IMR-90 (cell line): ENCODE data around the gene KIF6. TPM values are rescaled to one million over a fixed set of nuclear protein-coding genes. Genes with fewer than 3 reads are reported as not detected.

Source experiments
- ATAC-seq: fragments of 200-7000 bp; cut with Tn5 transposase; 2 replicates; pipeline ENCODE4 v1.9.1; 2020; ENCODE audit warnings: low read depth, mild to moderate bottlenecking, moderate library complexity
- BruUV-seq: library from RNA; stranded (reverse); fragments of 400-500 nt; replicated peaks from 2 replicates; lab custom pipeline; 2021; lab: Mats Ljungman, UMichigan
- CTCF ChIA-PET: fragments of 300-600 bp; formaldehyde crosslinking; extraction: SDS; loops from one replicate; lab custom pipeline; 2021; ENCODE audit warnings: antibody characterized with exemption; lab: Yijun Ruan, JAX
- POLR2A ChIA-PET: fragments of 300-600 bp; sonication (Branson Sonifier 250); formaldehyde crosslinking; loops from one replicate; lab custom pipeline; 2022; ENCODE audit warnings: antibody characterized with exemption; ENCODE audit not compliant: unreplicated experiment; lab: Charles Lee
- DNase-seq: peaks from one replicate; pipeline ENCODE4 v3.0.0; 2013
- H2AFZ ChIP-seq: replicated peaks from 2 replicates; pipeline ENCODE3; 2013; ENCODE audit warnings: low read length, mild to moderate bottlenecking; ENCODE audit not compliant: poor library complexity
- H2AK5ac ChIP-seq: 2 replicates; pipeline ENCODE4 v1.6.1; 2013; ENCODE audit warnings: low read depth, low read length, inconsistent platforms
- H2AK9ac ChIP-seq: replicated peaks from 2 replicates; pipeline ENCODE3; 2013; ENCODE audit warnings: mild to moderate bottlenecking, low read depth, low read length, moderate library complexity; ENCODE audit not compliant: poor library complexity
- H2BK120ac ChIP-seq: 2 replicates; pipeline ENCODE4 v1.6.1; 2013; ENCODE audit warnings: low read depth, low read length, inconsistent platforms
- H2BK15ac ChIP-seq: 3 replicates; pipeline ENCODE4 v1.6.1; 2013; ENCODE audit warnings: low read depth, low read length, inconsistent platforms
- H2BK20ac ChIP-seq: 2 replicates; pipeline ENCODE4 v1.6.1; 2013; ENCODE audit warnings: low read depth, mild to moderate bottlenecking, inconsistent platforms, low read length, moderate library complexity
- H2BK5ac ChIP-seq: 2 replicates; pipeline ENCODE4 v1.6.1; 2013; ENCODE audit warnings: mild to moderate bottlenecking, low read depth, low read length, inconsistent platforms; ENCODE audit not compliant: poor library complexity, severe bottlenecking
- H3K14ac ChIP-seq: replicated peaks from 2 replicates; pipeline ENCODE4 v1.6.1; 2013; ENCODE audit warnings: low read depth, low read length, inconsistent platforms
- H3K18ac ChIP-seq: 2 replicates; pipeline ENCODE4 v1.6.1; 2013; ENCODE audit warnings: low read depth, low read length, control low read depth
- H3K23ac ChIP-seq: 2 replicates; pipeline ENCODE4 v1.6.1; 2013; ENCODE audit warnings: low read depth, low read length, inconsistent platforms
- H3K27ac ChIP-seq: 2 replicates; pipeline ENCODE4 v1.5.1; 2013; ENCODE audit warnings: mild to moderate bottlenecking, control low read depth, low read length; ENCODE audit not compliant: insufficient read depth
- H3K27me3 ChIP-seq: 2 replicates; pipeline ENCODE4 v1.6.1; 2013; ENCODE audit warnings: low read length; ENCODE audit not compliant: control insufficient read depth, insufficient read depth
- H3K36me3 ChIP-seq: 2 replicates; pipeline ENCODE4 v1.6.1; 2013; ENCODE audit warnings: low read length, mixed read lengths; ENCODE audit not compliant: control insufficient read depth, insufficient read depth
- H3K4ac ChIP-seq: 2 replicates; pipeline ENCODE4 v1.6.1; 2013; ENCODE audit warnings: low read depth, low read length, inconsistent platforms
- H3K4me1 ChIP-seq: 2 replicates; pipeline ENCODE4 v1.6.1; 2013; ENCODE audit warnings: low read length, mixed read lengths; ENCODE audit not compliant: control insufficient read depth, insufficient read depth
- H3K4me2 ChIP-seq: 2 replicates; pipeline ENCODE4 v1.6.1; 2013; ENCODE audit warnings: low read depth, mild to moderate bottlenecking, control low read depth, low read length, moderate library complexity
- H3K4me3 ChIP-seq: 2 replicates; pipeline ENCODE4 v1.5.1; 2013; ENCODE audit warnings: low read depth, mild to moderate bottlenecking, control low read depth, low read length, moderate library complexity; ENCODE audit not compliant: insufficient read depth
- H3K56ac ChIP-seq: 2 replicates; pipeline ENCODE4 v1.6.1; 2013; ENCODE audit warnings: low read length, inconsistent platforms; ENCODE audit not compliant: insufficient read depth; ENCODE audit errors: extremely low read depth
- H3K79me1 ChIP-seq, 2 experiments: 2 replicates each; pipeline ENCODE4 v1.6.1; 2013; ENCODE audit warnings: low read length in 2 of 2, inconsistent platforms in 1 of 2, low read depth in 1 of 2
- H3K9ac ChIP-seq: 2 replicates; pipeline ENCODE4 v1.6.1; 2013; ENCODE audit warnings: low read depth, low read length, control low read depth
- H3K9me1 ChIP-seq: 2 replicates; pipeline ENCODE4 v1.6.1; 2013; ENCODE audit warnings: low read length, inconsistent platforms; ENCODE audit not compliant: insufficient read depth
- H3K9me3 ChIP-seq: 2 replicates; pipeline ENCODE4 v1.6.1; 2013; ENCODE audit warnings: low read length; ENCODE audit not compliant: control insufficient read depth, insufficient read depth
- H4K20me1 ChIP-seq: 2 replicates; pipeline ENCODE4 v1.6.1; 2013; ENCODE audit warnings: low read length, inconsistent platforms; ENCODE audit not compliant: insufficient read depth
- H4K5ac ChIP-seq: 2 replicates; pipeline ENCODE4 v1.6.1; 2013; ENCODE audit warnings: mild to moderate bottlenecking, low read depth, low read length, control low read depth
- H4K8ac ChIP-seq, 2 experiments: 2 replicates each; pipeline ENCODE4 v1.6.1; 2013; ENCODE audit warnings: low read depth in 2 of 2, low read length in 2 of 2, control low read depth in 1 of 2, inconsistent platforms in 1 of 2
- H4K91ac ChIP-seq: 2 replicates; pipeline ENCODE4 v1.6.1; 2013; ENCODE audit warnings: low read depth, low read length, inconsistent platforms; ENCODE audit not compliant: insufficient read depth
- BHLHE40 ChIP-seq: fragments of 150-350 bp; IDR thresholded peaks from 2 replicates; pipeline ENCODE4 v1.6.1; 2016; ENCODE audit warnings: mild to moderate bottlenecking, low read depth, low read length
- CTCF ChIP-seq: conservative IDR thresholded peaks from 2 replicates; pipeline ENCODE4 v1.5.1; 2012; ENCODE audit warnings: mild to moderate bottlenecking, low read depth, low read length, improper control_type of control experiment
- MAFK ChIP-seq: IDR thresholded peaks from 2 replicates; pipeline ENCODE4 v1.6.1; 2012; ENCODE audit warnings: low read depth, low read length, improper control_type of control experiment
- MAZ ChIP-seq: IDR thresholded peaks from 2 replicates; pipeline ENCODE4 v1.6.1; 2012; ENCODE audit warnings: low read depth, mild to moderate bottlenecking, low read length, improper control_type of control experiment, moderate library complexity, borderline replicate concordance
- MXI1 ChIP-seq: IDR thresholded peaks from 2 replicates; pipeline ENCODE4 v1.6.1; 2012; ENCODE audit warnings: low read depth, mild to moderate bottlenecking, low read length, moderate library complexity, borderline replicate concordance
- RCOR1 ChIP-seq: IDR thresholded peaks from 2 replicates; pipeline ENCODE4 v1.6.1; 2012; ENCODE audit warnings: mild to moderate bottlenecking, low read length, improper control_type of control experiment; ENCODE audit not compliant: insufficient replicate concordance
- WGBS, 2 experiments: methylation state at CpG; one replicate each; pipeline versions ENCODE4 v1.1.5 to v1.1.7; 2013; ENCODE audit warnings: missing lambda C conversion rate in 2 of 2; ENCODE audit not compliant: insufficient read length in 1 of 2; ENCODE audit errors: extremely low coverage in 2 of 2; 5-methylcytosine and 5-hydroxymethylcytosine counted together
- dilution Hi-C: fragments of 300-500 bp; cut with HindIII; formaldehyde crosslinking; loops from one replicate; pipeline ENCODE4 v1.14.3; 2018; ENCODE audit warnings: low sequenced_read_pairs; ENCODE audit not compliant: unreplicated experiment
- in situ Hi-C: fragments of 300-500 bp; cut with MboI; formaldehyde crosslinking; loops from 3 replicates; pipeline ENCODE4 v1.14.3; 2019; ENCODE audit warnings: low sequenced_read_pairs, inconsistent platforms, mixed read lengths
- intact Hi-C: fragments of 100-400 bp; cut with micrococcal nuclease; formaldehyde crosslinking; loops from 2 replicates; pipeline ENCODE4 v1.10.0; 2022
- polyA plus RNA-seq, 3 experiments: library from polyadenylated mRNA; depleted of rRNA; stranded (reverse); fragments of >200 nt; gene quantifications; 2 replicates each; pipeline ENCODE4 v1.2.3, GENCODE V29; 2012; ENCODE audit warnings: low replicate concordance in 1 of 3
- total RNA-seq: library from RNA; depleted of rRNA; stranded (reverse); fragments of >200 nt; gene quantifications from 2 replicates; pipeline ENCODE4 v1.2.3, GENCODE V29; 2012

Gene KIF6
- total and polyA plus RNA-seq, 2 of the 4 experiments (the other 2 are of a cell fraction) = under 0.01 to 0.10 TPM

- in situ Hi-C loops = no loop called here
- BruUV-seq = no TSS peak
Observed at GRCh38 chr6:39422238-39422637, 303.0 kb downstream of the KIF6 start.

More at GRCh38 chr6:39422238-39422637, 303.0 kb downstream of the KIF6 start:
- Histone ChIP-seq H3K18ac (no peak overlapping the region), H3K4me2 (no peak overlapping the region), H3K4me1 (no peaks in the 10 kb centered on the region), H3K9ac (no peak overlapping the region), H2BK20ac (no peak overlapping the region), H2BK120ac (no peak overlapping the region), H3K4ac (no peak overlapping the region), H3K27ac (no peak overlapping the region), H3K14ac (no peak overlapping the region), H3K56ac (no peak overlapping the region), H2BK15ac (no peak overlapping the region), H3K4me3 (no peak overlapping the region), H4K20me1 (no peaks in the 10 kb centered on the region), H2BK5ac (no peak overlapping the region), H2AFZ (no peak overlapping the region), H3K9me3 (no peaks in the 10 kb centered on the region), H4K5ac (no peak overlapping the region), H2AK5ac (no peak overlapping the region), H3K23ac (no peak overlapping the region), H2AK9ac (no peak overlapping the region), H4K91ac (no peak overlapping the region), H3K36me3 (no peaks in the 10 kb centered on the region), H3K27me3 (no peaks in the 10 kb centered on the region), H4K8ac (no peak overlapping the region), H3K9me1 (no peaks in the 10 kb centered on the region), H3K79me1 (no peaks in the 10 kb centered on the region)
- intact Hi-C loops = loop anchor here (5.0 kb wide), 1 partner anchor 770 kb away; no protein-coding TSS in a partner anchor
- TF ChIP-seq CTCF (no peak), MXI1 (no peak), MAFK (no peak), MAZ (no peak), BHLHE40 (no peak), RCOR1 (no peak)
- POLR2A ChIA-PET = no interaction called here
- ATAC-seq (no peak), DNase-seq (no peak)
- WGBS, 2 experiments = 83% methylated on average over 1 of the region's 6 CpGs; no CpG with 5 or more reads in 1 of the 2 experiments
- dilution Hi-C loops = no loop called here
- CTCF ChIA-PET = no interaction called here
